HepG2 (cell line): ENCODE data around the gene ZSCAN31. TPM values are rescaled to one million over a fixed set of nuclear protein-coding genes. Genes with fewer than 3 reads are reported as not detected.

Experiments used
- CEBPB ChIP-seq: IDR thresholded peaks from 2 replicates; pipeline ENCODE4 v1.6.1; 2011; ENCODE audit warnings: low read depth, low read length, improper control_type of control experiment, borderline replicate concordance
- DNMT3B ChIP-seq: conservative IDR thresholded peaks from 2 replicates; pipeline ENCODE4 v1.6.1; 2016; ENCODE audit warnings: missing biosample characterization, control low read depth
- FOXJ3 ChIP-seq: sonication (generic); formaldehyde crosslinking; IDR thresholded peaks from 2 replicates; pipeline ENCODE4 v1.4.0; 2020; ENCODE audit warnings: missing genetic modification reagents, mild to moderate bottlenecking, borderline replicate concordance
- FOXK1 ChIP-seq: sonication (generic); formaldehyde crosslinking; IDR thresholded peaks from 2 replicates; pipeline ENCODE4 v1.4.0; 2020; ENCODE audit warnings: low read depth, missing genetic modification reagents, borderline replicate concordance
- NR3C1 ChIP-seq: sonication (generic); formaldehyde crosslinking; IDR thresholded peaks from 2 replicates; pipeline ENCODE4 v1.4.0; 2020; ENCODE audit warnings: missing genetic modification reagents
- RFX1 ChIP-seq: fragments of 450-650 bp; IDR thresholded peaks from 2 replicates; pipeline ENCODE4 v1.6.1; 2017
- RXRB ChIP-seq: IDR thresholded peaks from 2 replicates; pipeline ENCODE4 v1.6.1; 2016; ENCODE audit warnings: borderline replicate concordance, missing genetic modification reagents, missing compliant biosample characterization
- TCF7 ChIP-seq: sonication (generic); IDR thresholded peaks from 2 replicates; pipeline ENCODE4 v1.6.1; 2016; ENCODE audit warnings: antibody characterized with exemption, low read depth
- ZBTB38 ChIP-seq: sonication (generic); formaldehyde crosslinking; IDR thresholded peaks from 2 replicates; pipeline ENCODE4 v1.5.1; 2020; ENCODE audit warnings: mild to moderate bottlenecking, missing genetic modification reagents
- ZFAT ChIP-seq: sonication (generic); formaldehyde crosslinking; conservative IDR thresholded peaks from 2 replicates; pipeline ENCODE4 v1.8.1; 2023; ENCODE audit warnings: missing genetic modification reagents, inconsistent platforms
- ZMYM3 ChIP-seq: sonication (generic); formaldehyde crosslinking; IDR thresholded peaks from 2 replicates; pipeline ENCODE4 v1.5.1; 2020; ENCODE audit warnings: mild to moderate bottlenecking, missing genetic modification reagents
- ZNF101 ChIP-seq: sonication (generic); formaldehyde crosslinking; IDR thresholded peaks from 2 replicates; pipeline ENCODE4 v1.4.0; 2020; ENCODE audit warnings: mild to moderate bottlenecking, low read depth, missing genetic modification reagents, borderline replicate concordance
- ZNF354B ChIP-seq: sonication (generic); formaldehyde crosslinking; IDR thresholded peaks from 2 replicates; pipeline ENCODE4 v1.8.0; 2022; ENCODE audit warnings: mild to moderate bottlenecking, missing genetic modification reagents
- ZNF44 ChIP-seq: sonication (generic); formaldehyde crosslinking; IDR thresholded peaks from 2 replicates; pipeline ENCODE4 v1.5.1; 2020; ENCODE audit warnings: mild to moderate bottlenecking, missing genetic modification reagents
- ZNF644 ChIP-seq: IDR thresholded peaks from 2 replicates; pipeline ENCODE4 v1.6.1; 2016; ENCODE audit warnings: low read depth
- ZNF672 ChIP-seq: sonication (generic); formaldehyde crosslinking; IDR thresholded peaks from 2 replicates; pipeline ENCODE4 v1.8.1; 2022; ENCODE audit warnings: missing genetic modification reagents
- ZNF713 ChIP-seq: sonication (generic); formaldehyde crosslinking; IDR thresholded peaks from 2 replicates; pipeline ENCODE4 v1.4.0; 2020; ENCODE audit warnings: mild to moderate bottlenecking, missing genetic modification reagents
- ZNF720 ChIP-seq: sonication (generic); formaldehyde crosslinking; IDR thresholded peaks from 2 replicates; pipeline ENCODE4 v1.4.0; 2020; ENCODE audit warnings: missing genetic modification reagents
- polyA plus RNA-seq, 8 experiments: library from polyadenylated mRNA; depleted of rRNA in 3 of 8; stranded (reverse) in 7 of 8; unstranded in 1 of 8; fragments of >200 nt; fragmentation: Illumina TruSeq in 4 of 8; extraction: Trizol in 4 of 8; gene quantifications; 2 replicates each; pipeline versions ENCODE4 v1.2.1 to v1.2.3, GENCODE V29; 2011 to 2016; ENCODE audit warnings: low read depth in 4 of 8, missing spikeins in 1 of 8, mixed read lengths in 1 of 8; ENCODE audit not compliant: insufficient read depth in 1 of 8
- total RNA-seq, 5 experiments: library from RNA; depleted of rRNA; stranded (reverse); fragments of >200 nt; fragmentation: Illumina TruSeq; extraction: Trizol; gene quantifications; 2 replicates each; pipeline ENCODE4 v1.2.3, GENCODE V29; 2016; ENCODE audit warnings: low read depth in 1 of 5
- TF ChIP-seq, protein P1 (sequence below): sonication (generic); formaldehyde crosslinking; IDR thresholded peaks from 2 replicates; pipeline ENCODE4 v1.9.0; 2021; ENCODE audit warnings: missing genetic modification reagents, borderline replicate concordance
- TF ChIP-seq, protein P2 (sequence below): sonication (generic); formaldehyde crosslinking; IDR thresholded peaks from 2 replicates; pipeline ENCODE4 v1.5.1; 2020; ENCODE audit warnings: missing genetic modification reagents, mild to moderate bottlenecking, borderline replicate concordance
- TF ChIP-seq, protein P3 (sequence below): sonication (generic); formaldehyde crosslinking; IDR thresholded peaks from 2 replicates; pipeline ENCODE4 v1.8.1; 2023; ENCODE audit warnings: missing genetic modification reagents, inconsistent platforms, borderline replicate concordance
- TF ChIP-seq, protein P4 (sequence below): sonication (generic); formaldehyde crosslinking; IDR thresholded peaks from 2 replicates; pipeline ENCODE4 v1.4.0; 2020; ENCODE audit warnings: missing genetic modification reagents, borderline replicate concordance
- TF ChIP-seq, protein P5 (sequence below): sonication (generic); formaldehyde crosslinking; IDR thresholded peaks from 2 replicates; pipeline ENCODE4 v1.4.0; 2020; ENCODE audit warnings: missing genetic modification reagents

The ZSCAN31 gene
- total and polyA plus RNA-seq, 2 of the 13 experiments (the other 11 are each of a cell fraction or from before 2014, with no cell fraction given) = 5.3 to 6.2 TPM

DNA sequence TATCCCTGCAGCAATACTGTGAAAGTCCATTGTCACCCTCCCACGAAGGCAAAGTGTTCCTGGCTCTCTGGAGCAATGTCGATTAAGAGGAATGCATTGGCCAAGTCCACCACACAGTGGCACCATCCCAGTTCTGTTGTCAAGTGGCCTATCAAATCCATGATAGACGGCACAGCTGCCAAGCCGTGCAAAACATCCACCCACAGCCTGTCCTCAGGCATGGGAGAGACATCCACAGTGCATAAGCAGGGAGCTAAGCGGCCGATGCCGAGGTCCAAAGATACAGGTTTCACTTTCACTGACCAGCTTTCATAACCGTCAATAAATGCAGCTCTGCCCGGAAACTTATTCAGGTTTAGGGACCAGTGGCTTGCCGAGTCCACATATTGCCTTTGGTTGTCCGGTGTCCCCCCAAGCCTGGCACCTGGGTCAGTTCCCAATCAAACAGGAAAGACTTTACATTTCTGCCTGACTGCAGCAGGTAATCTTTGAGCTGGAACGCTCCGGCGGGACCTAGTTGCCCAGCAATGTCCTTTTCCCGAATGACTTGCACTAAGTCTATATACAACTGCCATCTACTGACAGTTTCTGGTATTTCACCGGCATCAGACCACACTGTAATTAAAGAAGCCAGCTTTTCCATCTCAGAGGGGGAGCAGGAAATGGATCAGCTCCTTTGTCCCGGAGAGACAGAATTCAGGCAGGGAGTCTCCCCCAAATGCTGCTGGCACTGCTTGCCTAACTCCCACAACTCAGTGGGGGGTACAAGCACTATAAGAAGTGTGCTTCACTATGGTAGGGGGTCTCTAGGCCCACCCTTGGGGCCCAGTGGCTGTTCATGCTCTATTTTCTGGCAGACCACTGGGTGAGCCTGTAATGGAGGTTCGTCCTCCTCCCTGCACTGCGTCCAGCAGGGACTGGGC lies 20.1 kb upstream of the ZSCAN31 start (continued):
- TF ChIP-seq, protein P1, sequence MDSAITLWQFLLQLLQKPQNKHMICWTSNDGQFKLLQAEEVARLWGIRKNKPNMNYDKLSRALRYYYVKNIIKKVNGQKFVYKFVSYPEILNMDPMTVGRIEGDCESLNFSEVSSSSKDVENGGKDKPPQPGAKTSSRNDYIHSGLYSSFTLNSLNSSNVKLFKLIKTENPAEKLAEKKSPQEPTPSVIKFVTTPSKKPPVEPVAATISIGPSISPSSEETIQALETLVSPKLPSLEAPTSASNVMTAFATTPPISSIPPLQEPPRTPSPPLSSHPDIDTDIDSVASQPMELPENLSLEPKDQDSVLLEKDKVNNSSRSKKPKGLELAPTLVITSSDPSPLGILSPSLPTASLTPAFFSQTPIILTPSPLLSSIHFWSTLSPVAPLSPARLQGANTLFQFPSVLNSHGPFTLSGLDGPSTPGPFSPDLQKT = no peak
- no peak for TF ChIP-seq ZNF713 (CRISPR knock-in tag)
- TF ChIP-seq, protein P2, sequence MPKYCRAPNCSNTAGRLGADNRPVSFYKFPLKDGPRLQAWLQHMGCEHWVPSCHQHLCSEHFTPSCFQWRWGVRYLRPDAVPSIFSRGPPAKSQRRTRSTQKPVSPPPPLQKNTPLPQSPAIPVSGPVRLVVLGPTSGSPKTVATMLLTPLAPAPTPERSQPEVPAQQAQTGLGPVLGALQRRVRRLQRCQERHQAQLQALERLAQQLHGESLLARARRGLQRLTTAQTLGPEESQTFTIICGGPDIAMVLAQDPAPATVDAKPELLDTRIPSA (CRISPR knock-in tag) = no peak
- TF ChIP-seq ZNF720 = no peak
- no peak for TF ChIP-seq ZFAT (CRISPR knock-in tag)
- no peak for TF ChIP-seq ZMYM3 (CRISPR knock-in tag)
- no peak for TF ChIP-seq ZNF354B (CRISPR knock-in tag)
- TF ChIP-seq, protein P3, sequence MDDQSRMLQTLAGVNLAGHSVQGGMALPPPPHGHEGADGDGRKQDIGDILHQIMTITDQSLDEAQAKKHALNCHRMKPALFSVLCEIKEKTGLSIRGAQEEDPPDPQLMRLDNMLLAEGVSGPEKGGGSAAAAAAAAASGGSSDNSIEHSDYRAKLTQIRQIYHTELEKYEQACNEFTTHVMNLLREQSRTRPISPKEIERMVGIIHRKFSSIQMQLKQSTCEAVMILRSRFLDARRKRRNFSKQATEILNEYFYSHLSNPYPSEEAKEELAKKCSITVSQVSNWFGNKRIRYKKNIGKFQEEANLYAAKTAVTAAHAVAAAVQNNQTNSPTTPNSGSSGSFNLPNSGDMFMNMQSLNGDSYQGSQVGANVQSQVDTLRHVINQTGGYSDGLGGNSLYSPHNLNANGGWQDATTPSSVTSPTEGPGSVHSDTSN = no peak
- TF ChIP-seq ZNF644 (CRISPR knock-in tag) = no peak; the same call in 1 of the 2 replicates
- TF ChIP-seq CEBPB = no peak
- no peak; the same call in 1 of the 2 replicates for TF ChIP-seq ZNF44 (CRISPR knock-in tag)
- peak; percentile 56; the same call in 1 of the 2 replicates for TF ChIP-seq FOXK1
- TF ChIP-seq RFX1 = no peak
- no peak for TF ChIP-seq ZNF672 (CRISPR knock-in tag)
- no peak for TF ChIP-seq TCF7
- TF ChIP-seq RXRB (CRISPR knock-in tag) = peak; percentile 52; the same call in 1 of the 2 replicates
- TF ChIP-seq, protein P4, sequence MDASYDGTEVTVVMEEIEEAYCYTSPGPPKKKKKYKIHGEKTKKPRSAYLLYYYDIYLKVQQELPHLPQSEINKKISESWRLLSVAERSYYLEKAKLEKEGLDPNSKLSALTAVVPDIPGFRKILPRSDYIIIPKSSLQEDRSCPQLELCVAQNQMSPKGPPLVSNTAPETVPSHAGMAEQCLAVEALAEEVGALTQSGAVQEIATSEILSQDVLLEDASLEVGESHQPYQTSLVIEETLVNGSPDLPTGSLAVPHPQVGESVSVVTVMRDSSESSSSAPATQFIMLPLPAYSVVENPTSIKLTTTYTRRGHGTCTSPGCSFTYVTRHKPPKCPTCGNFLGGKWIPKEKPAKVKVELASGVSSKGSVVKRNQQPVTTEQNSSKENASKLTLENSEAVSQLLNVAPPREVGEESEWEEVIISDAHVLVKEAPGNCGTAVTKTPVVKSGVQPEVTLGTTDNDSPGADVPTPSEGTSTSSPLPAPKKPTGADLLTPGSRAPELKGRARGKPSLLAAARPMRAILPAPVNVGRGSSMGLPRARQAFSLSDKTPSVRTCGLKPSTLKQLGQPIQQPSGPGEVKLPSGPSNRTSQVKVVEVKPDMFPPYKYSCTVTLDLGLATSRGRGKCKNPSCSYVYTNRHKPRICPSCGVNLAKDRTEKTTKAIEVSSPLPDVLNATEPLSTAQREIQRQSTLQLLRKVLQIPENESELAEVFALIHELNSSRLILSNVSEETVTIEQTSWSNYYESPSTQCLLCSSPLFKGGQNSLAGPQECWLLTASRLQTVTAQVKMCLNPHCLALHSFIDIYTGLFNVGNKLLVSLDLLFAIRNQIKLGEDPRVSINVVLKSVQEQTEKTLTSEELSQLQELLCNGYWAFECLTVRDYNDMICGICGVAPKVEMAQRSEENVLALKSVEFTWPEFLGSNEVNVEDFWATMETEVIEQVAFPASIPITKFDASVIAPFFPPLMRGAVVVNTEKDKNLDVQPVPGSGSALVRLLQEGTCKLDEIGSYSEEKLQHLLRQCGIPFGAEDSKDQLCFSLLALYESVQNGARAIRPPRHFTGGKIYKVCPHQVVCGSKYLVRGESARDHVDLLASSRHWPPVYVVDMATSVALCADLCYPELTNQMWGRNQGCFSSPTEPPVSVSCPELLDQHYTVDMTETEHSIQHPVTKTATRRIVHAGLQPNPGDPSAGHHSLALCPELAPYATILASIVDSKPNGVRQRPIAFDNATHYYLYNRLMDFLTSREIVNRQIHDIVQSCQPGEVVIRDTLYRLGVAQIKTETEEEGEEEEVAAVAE = peak; percentile 50; the same call in 1 of the 2 replicates
- TF ChIP-seq DNMT3B = no peak
- no peak for TF ChIP-seq FOXJ3 (CRISPR knock-in tag)
- TF ChIP-seq ZBTB38 (CRISPR knock-in tag) = no peak; the same call in 1 of the 2 replicates
- no peak for TF ChIP-seq NR3C1 (CRISPR knock-in tag)
- TF ChIP-seq ZNF101 (CRISPR knock-in tag) = no peak
- TF ChIP-seq, protein P5, sequence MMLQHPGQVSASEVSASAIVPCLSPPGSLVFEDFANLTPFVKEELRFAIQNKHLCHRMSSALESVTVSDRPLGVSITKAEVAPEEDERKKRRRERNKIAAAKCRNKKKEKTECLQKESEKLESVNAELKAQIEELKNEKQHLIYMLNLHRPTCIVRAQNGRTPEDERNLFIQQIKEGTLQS (CRISPR knock-in tag) = no peak
